Putamen (tissue), 1 donor: ENCODE measurements around the gene TFAP2E.

Experiments
- DNase-seq: peaks from one replicate; pipeline ENCODE4 v3.0.0-alpha.2; 2016; ENCODE audit warnings: low spot score

The TFAP2E gene

GRCh38 chr1:35573198-35574124 lies at the start of gene TFAP2E:
Gene TFAP2E, plus strand, starts transcription at chr1:35573314. Its CDS starts 264 bp downstream, at chr1:35573578.
- no peak for DNase-seq

DNA sequence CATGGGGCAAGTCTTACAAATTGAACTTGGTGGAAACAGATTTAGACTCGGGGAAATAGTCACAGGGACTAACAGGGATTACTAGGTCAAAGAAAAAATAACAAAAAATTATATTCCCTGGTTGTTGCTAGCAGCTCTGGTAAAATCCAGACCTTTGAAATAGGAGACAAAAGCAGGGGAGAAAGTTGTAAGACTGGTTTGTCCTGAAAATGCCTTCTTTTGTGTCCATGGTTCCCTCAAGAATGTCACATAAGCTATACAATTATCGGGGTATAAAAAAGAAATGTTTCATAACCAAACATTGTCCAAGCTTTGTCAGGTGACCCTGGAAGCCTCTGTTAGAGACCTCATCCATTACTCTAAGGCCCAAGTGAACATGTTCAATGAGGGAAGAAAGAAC lies 49.0 kb upstream of the TFAP2E start:
- DNase-seq, result no peak

GRCh38 chr1:35530168-35530567 lies 42.9 kb upstream of the TFAP2E start:
- no peak for DNase-seq

- DNase-seq, result no peak
Measured at GRCh38 chr1:35530946-35531345, 42.2 kb upstream of the TFAP2E start.

DNA sequence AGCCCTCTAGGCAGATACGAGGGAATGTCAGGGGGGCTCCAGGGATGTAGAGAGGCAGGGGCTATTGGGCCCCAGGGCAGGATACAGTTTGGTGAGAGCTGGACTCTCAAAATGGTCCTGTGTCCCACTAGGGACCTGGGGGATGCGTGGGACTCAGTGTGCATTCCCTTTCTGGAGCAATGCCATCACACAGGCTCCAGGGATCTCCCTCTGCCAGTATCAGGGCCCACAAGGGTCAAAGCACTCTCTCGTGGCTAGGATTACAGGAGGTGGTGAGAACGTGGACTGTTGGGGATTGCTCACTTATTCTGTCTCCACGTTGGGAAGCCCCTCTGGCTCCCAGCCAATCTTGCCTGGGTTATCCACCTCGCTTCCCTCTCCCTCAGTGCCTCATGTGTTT lies 41.7 kb upstream of the TFAP2E start:
- DNase-seq, result no peak

DNA sequence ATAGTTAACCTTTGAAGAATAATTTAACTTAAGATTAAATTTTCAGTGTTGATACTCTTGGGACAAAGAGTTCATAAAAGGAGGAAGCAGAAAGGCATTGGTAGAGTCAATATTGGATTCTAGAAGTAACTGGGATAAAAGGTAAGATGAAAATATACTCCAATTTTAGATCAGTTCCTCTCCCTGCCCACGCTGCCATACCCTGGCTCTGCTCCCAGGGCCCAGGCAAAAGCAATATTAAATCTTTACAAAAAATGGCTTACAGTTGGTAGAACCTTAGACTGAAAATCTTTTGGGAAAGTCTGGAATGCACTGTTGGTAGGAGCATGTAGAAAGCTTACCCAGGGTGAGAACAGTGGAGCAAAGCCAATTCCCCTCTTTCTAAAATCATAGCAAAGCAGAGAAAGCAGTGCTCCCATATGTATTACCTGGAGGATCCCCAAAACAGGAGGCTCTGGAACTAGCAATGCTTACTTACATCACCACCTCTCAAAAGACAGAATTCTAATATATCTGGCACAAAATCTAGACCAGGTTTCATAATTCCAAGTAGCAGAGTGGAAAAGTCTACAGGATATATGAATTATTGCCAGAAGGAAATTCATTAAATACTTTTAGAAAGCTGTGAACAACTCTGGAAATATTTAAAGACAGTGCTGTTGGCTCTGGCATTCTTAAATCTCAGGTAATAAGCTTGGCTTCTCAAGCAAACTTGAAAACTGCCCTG lies 40.5 kb upstream of the TFAP2E start:
- peak; percentile 50 for DNase-seq

GRCh38 chr1:35533586-35533985 lies 39.5 kb upstream of the TFAP2E start:
- DNase-seq, result no peak

- DNase-seq, result no peak
Measured at GRCh38 chr1:35535243-35535642, 37.9 kb upstream of the TFAP2E start.

- peak; percentile 41 for DNase-seq
Measured at GRCh38 chr1:35536556-35537162, 36.5 kb upstream of the TFAP2E start.

- no peak for DNase-seq
Measured at GRCh38 chr1:35537806-35538205, 35.3 kb upstream of the TFAP2E start.

GRCh38 chr1:35539073-35539823 lies 33.9 kb upstream of the TFAP2E start:
- DNase-seq, result no peak

DNA sequence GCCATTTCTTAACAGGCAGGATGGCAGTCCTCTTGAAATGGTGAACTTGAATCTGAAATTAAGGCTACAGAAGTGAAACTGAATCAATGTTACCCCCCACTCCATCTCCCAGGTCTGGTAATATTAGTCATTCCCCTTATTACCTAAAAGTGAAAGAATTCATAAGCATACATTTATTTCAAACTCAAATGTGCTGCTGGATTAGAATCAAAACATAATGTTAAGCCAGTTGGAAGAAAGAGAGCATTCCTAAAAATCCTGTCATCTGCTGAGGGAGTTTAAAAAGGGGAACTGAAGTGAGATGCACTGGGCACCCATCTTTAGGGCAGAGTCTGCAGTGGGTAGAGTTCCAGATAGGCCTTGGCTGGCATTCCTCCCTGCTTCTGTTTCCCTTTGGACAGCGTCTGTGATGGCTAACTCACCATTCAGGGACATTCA lies 33.3 kb upstream of the TFAP2E start:
- no peak for DNase-seq

DNA sequence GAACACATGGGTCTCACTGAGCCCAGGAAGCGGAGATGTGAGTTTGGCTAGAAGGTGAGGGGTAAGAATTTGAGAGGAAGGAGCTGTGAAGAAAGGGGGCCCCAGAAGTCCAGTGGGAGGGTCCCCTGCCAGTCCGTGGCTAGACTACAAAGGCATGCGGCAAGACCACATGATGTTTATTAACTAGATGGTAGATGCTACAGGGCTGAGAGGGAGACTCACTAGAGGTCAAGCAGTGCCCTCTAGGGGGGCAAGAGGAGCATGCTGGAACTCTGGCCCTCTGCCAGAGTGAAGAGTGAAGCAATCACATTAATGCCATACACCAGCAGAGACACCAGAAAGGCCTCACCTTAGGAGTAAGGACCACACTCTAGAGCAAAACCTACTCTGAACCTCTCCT lies 28.1 kb upstream of the TFAP2E start:
- DNase-seq, result no peak

DNA sequence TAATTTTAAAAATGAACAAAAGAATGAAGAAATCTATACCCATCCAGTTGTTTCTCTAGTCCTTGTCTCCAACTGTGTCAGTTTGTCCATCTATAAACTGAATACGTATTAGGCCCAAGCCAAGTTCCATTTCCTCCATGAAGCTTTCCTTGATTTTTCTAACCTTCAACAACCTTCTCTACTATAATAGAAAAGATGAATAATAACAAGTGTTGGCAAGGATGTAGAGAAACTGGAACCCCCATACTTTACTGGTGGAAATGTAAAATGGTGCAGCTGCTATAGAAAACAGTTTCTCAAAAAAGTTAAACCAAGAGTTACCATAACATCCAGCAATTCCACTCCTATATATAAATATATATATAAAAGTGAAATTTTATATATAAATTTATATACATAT lies 26.5 kb upstream of the TFAP2E start:
- DNase-seq, result no peak

GRCh38 chr1:35553851-35554250 lies 19.3 kb upstream of the TFAP2E start:
- no peak for DNase-seq

- no peak for DNase-seq
Measured at GRCh38 chr1:35554266-35555211, 18.6 kb upstream of the TFAP2E start.

- DNase-seq, result no peak
Measured at GRCh38 chr1:35555212-35555584, 17.9 kb upstream of the TFAP2E start.

GRCh38 chr1:35555601-35556477 lies 17.3 kb upstream of the TFAP2E start:
- DNase-seq, result no peak

DNA sequence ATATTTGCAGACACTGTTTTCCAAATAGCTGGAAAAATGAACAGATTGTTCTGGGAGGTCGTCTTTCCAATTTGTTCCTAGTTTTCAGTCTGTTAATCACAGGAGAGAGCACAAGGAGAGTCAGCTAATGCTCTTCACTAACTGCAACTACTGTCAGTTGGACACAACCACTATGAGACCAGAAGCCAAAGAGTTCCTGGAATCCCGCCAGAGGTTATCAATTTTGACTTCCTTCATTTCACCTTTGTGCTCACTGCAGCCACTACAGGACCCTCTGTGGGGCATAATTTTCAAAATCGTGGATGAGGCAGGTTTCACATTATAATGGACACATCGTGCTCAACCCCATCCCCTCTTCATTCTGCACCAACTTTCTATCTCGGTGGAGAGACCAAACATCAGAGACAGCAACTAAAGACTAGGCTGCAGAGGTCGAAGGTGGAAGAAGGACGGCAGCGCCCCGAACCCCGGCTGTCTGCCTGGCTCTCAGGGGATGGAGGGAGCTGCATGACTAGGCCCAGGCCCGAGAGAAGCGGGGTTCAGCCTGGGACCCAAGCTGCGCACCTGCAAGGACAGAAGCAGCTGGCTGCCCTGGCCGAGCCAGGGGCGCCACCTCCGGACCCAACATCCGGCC lies 16.5 kb upstream of the TFAP2E start:
- DNase-seq, result no peak
